ENCODE measurements around the gene RBMS3.

GRCh38 chr3:29363110-29363509 lies 82.2 kb downstream of the RBMS3 start:
- TF ChIP-seq CTCF (IDR thresholded peaks at IDR 0.05) (no peak), NR2C2 (CRISPR knock-in tag; IDR thresholded peaks at IDR 0.05) (no peak)

All from WTC11 (cell line).